ENCODE measurements around the gene HSD17B8. TPM values are rescaled to one million over a fixed set of nuclear protein-coding genes. Genes with fewer than 3 reads are reported as not detected.

HSD17B8 gene
- total and polyA plus RNA-seq, 8 donors: 8.0 to 29.9 (median 21.5) TPM; not detected in 1

DNA sequence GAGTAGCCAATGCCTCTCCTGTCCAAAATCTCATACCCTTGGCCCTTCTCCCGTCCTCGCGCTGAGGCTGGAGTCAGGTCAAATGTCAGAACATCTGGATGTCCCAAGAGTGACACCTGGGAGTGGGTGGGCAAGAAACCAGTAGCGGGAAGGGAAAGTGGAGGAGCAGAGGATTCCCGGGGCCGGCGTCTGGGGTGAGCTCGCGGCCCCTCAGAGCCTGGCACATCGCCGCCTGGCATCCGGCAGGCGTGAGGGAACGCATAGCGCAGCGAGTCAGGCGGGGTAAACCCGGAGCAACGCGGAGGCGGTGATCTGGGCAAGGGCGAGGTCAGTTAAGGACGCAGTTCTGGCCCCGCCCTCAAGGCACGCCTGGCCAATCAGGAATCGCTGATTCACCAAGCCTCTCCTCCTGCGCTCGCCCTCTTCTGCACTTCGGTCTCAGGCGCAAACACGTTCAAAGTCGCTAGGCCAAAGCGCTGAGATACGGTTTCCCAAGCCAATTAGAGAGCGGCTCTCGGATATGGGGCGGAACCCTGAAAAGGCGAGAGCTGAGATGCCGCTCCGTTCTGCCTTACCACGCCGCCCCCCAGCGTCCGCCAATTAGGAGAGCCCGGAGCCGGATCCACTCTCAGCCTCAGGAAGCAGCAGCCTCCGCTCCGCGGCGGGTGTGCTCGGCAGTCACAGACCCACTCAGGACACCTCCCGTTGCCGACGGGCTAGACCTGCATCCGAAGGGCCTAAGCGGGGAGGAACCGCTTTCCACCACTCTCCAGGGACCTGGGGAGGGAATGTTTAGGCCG, 44.7 kb downstream of the HSD17B8 start:
- H3K4me3 ChIP-seq: peak overlapping the region; percentile 45 to 61 (median 52)

DNA sequence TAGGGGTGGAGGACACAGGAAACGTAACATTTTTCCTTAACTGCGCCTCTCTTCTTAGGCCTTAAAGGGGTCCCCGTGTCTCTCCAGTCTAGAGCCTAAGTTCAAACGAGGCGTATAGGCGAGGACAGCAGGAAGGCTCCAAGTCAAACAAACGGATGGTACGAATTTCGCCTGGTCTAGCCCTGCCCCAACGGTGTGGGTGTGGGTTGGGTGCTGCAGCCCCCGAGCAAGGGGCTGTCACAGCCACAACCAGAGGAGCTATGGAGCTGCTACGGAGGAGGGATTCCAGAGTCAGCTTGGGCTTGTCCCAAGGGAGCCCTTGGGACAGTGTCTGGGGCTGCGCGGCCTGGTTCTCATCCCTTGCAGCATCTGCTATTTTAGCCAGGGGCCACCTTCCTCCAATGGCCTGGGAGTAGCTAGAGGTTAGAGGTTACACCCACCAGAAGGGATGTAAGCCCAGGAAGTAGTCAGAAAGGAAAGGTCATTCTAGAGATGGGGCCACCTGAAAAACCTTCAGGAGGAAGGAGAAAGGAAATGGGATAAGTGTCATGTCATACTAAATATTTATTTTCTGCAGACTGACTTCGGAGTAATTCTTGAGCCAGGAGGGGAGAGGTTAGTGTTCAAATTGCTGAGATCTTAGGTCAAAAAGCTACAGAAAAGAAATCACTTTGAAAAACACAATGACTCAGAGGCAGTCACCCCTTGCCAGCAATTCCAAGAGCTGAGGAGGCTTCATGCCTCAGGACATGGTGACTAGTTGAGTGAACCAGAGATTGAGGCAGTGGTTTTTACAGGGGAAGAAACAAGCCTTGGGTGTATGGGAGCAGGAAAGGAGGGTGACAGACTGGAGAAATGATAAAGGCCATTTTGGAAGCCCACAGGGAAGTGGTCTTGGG, 45.5 kb downstream of the HSD17B8 start:
- 10 to 18% (median 13%) methylated on average over 14 to 15 of the region's 15 CpGs for whole genome bisulfite sequencing, 5 donors

More for the DNA sequence above, 44.7 kb downstream of the HSD17B8 start:
- H3K4me1 ChIP-seq: peaks cover 22 to 40% (median 28%) of the 10 kb centered on the region in 4 donors
- WGBS, 5 donors: 0% methylated on average over 26 to 58 of the region's 58 CpGs
- H3K27me3 ChIP-seq: no peaks in the 10 kb centered on the region
- intact Hi-C loops (cut with DNase I; ENCODE audit: low total_unique reads): loop anchor here (5.0 to 10.0 kb wide), 2 partner anchors 87 to 244 kb away; partner anchors contain the start of gene HLA-DOA
- peak; percentile 98 to 99 for DNase-seq
- peak in 2 of 4 donors; percentile 16 to 90 for TF ChIP-seq POLR2A (IDR thresholded peaks at IDR 0.05)
- peak; percentile 55 to 90 (median 89) for TF ChIP-seq POLR2AphosphoS5 (IDR thresholded peaks at IDR 0.05)
- TF ChIP-seq EP300 (IDR thresholded peaks at IDR 0.05): no peak
- TF ChIP-seq, protein P1, sequence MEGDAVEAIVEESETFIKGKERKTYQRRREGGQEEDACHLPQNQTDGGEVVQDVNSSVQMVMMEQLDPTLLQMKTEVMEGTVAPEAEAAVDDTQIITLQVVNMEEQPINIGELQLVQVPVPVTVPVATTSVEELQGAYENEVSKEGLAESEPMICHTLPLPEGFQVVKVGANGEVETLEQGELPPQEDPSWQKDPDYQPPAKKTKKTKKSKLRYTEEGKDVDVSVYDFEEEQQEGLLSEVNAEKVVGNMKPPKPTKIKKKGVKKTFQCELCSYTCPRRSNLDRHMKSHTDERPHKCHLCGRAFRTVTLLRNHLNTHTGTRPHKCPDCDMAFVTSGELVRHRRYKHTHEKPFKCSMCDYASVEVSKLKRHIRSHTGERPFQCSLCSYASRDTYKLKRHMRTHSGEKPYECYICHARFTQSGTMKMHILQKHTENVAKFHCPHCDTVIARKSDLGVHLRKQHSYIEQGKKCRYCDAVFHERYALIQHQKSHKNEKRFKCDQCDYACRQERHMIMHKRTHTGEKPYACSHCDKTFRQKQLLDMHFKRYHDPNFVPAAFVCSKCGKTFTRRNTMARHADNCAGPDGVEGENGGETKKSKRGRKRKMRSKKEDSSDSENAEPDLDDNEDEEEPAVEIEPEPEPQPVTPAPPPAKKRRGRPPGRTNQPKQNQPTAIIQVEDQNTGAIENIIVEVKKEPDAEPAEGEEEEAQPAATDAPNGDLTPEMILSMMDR (IDR thresholded peaks at IDR 0.05): no peak
- peak overlapping the region; percentile 90 to 97 (median 95) for H3K27ac ChIP-seq
- H3K36me3 ChIP-seq: peaks cover 0 to 17% (median 16%) of the 10 kb centered on the region in 4 donors
- H3K9me3 ChIP-seq: no peaks in the 10 kb centered on the region

DNA sequence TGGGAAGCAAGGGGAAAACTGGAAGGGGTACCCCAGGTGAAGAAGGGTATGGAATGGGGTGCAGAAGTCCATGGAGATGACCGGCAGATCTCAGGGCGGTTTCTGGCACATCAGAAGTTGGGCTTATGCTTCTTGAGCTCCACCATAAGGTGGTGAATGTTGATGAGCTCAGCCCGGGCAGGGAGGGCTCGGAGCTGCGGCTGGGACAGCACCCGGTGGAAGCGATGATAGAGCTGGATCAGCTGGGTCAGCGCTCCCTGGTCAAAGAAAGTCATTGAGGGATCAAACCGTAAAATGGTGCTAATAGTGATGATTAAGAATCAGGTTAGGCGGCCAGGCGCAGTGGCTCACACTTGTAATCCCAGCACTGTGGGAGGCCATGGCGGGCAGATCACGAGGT, 46.3 kb downstream of the HSD17B8 start:
- Histone ChIP-seq H3K36me3 (peaks cover 0 to 26% (median 22%) of the 10 kb centered on the region in 4 donors), H3K4me3 (no peak overlapping the region), H3K9me3 (no peaks in the 10 kb centered on the region), H3K27ac (peak overlapping the region in 4 of 5 donors; percentile 90 to 97 (median 96)), H3K27me3 (no peaks in the 10 kb centered on the region), H3K4me1 (peaks cover 22 to 40% (median 28%) of the 10 kb centered on the region in 4 donors)
- TF ChIP-seq POLR2A (IDR thresholded peaks at IDR 0.05) (no peak), EP300 (IDR thresholded peaks at IDR 0.05) (no peak), POLR2AphosphoS5 (IDR thresholded peaks at IDR 0.05) (no peak)
- TF ChIP-seq, protein P1 (IDR thresholded peaks at IDR 0.05): no peak
- DNase-seq: no peak
- intact Hi-C loops (cut with DNase I; ENCODE audit: low total_unique reads): no loop called here
- whole genome bisulfite sequencing, 5 donors: 93 to 98% (median 96%) methylated on average over 13 of the region's 13 CpGs

More for the DNA sequence above, 45.5 kb downstream of the HSD17B8 start:
- intact Hi-C loops (cut with DNase I; ENCODE audit: low total_unique reads): loop anchor here (5.0 to 10.0 kb wide), 2 partner anchors 88 to 245 kb away; partner anchors contain the start of gene HLA-DOA
- TF ChIP-seq, protein P1 (IDR thresholded peaks at IDR 0.05): no peak
- TF ChIP-seq POLR2A (IDR thresholded peaks at IDR 0.05): no peak
- TF ChIP-seq POLR2AphosphoS5 (IDR thresholded peaks at IDR 0.05): no peak
- TF ChIP-seq EP300 (IDR thresholded peaks at IDR 0.05): no peak
- Histone ChIP-seq H3K36me3 (peaks cover 0 to 19% (median 18%) of the 10 kb centered on the region in 4 donors), H3K4me1 (peaks cover 22 to 40% (median 28%) of the 10 kb centered on the region in 4 donors), H3K9me3 (no peaks in the 10 kb centered on the region), H3K27me3 (no peaks in the 10 kb centered on the region), H3K4me3 (peak overlapping the region; percentile 45 to 61 (median 52)), H3K27ac (peak overlapping the region; percentile 90 to 97 (median 95))
- no peak for DNase-seq
